ENCODE data around the gene OTOGL. TPM values are rescaled to one million over a fixed set of nuclear protein-coding genes. Genes with fewer than 3 reads are reported as not detected.
A peak's percentile ranks its signal among the peaks of the same experiment; 100 is the strongest.

The OTOGL gene
- total and polyA plus RNA-seq, 9 donors: 0.05 to 0.26 (median 0.12) TPM; not detected in 2

GRCh38 chr12:80264891-80265290 lies 165.6 kb downstream of the OTOGL start:
- DNase-seq: no peak
- intact Hi-C loops (cut with DNase I): loop anchor here in 1 of 4 donors (10.0 kb wide), 2 partner anchors 710 to 860 kb away; no protein-coding TSS in a partner anchor
- WGBS, 3 donors: 90 to 94% (median 92%) methylated on average over 5 of the region's 5 CpGs

DNA sequence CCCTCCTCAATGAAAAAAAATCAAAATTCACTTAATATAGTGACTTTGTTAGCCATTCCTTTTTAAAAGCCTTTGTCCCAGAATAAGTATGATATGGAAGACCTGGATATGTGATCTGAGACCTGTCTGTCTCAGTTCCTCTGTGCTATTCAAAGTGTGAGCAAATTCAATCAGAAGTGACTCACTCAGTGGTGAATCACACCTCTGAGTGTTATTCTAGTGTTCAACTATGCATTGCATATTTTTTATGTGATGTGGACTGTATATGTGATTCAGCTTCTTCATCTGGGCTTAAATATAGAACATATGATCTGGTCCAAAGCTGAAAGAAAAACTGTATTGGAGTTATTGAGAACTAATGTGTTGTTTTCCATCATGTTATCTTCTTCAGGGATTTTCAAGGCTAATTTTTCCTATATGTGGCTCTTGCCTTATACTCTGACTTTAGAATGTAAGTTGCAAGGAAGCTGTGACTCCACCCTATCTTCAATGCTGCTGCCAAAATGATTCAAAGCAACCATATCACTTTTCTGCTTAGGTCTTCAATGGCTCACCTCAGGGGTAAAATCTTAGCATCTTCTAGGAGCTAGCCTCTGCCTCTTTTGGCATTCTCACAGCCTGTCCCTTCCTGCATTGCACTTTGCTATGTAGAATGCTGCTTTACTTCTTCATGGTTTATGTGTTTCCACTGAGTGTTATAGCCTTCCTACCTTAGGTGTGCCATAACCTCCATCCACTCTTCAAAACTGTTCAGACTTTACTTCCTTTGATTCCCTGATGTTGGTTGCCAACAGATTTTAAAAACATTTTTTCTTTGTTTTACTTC lies 169.8 kb downstream of the OTOGL start:
- H3K4me3 ChIP-seq: no peak overlapping the region
- H3K36me3 ChIP-seq: no peaks in the 10 kb centered on the region
- H3K4me1 ChIP-seq (ENCODE audit: insufficient read depth): no peaks in the 10 kb centered on the region
- intact Hi-C loops (cut with DNase I): loop anchor here in 1 of 4 donors (10.0 kb wide), 2 partner anchors 714 to 864 kb away; no protein-coding TSS in a partner anchor
- TF ChIP-seq POLR2A (IDR thresholded peaks at IDR 0.05) (no peak), EP300 (IDR thresholded peaks at IDR 0.05) (no peak), CTCF (IDR thresholded peaks at IDR 0.05) (no peak)
- no peak for DNase-seq
- H3K9me3 ChIP-seq: no peaks in the 10 kb centered on the region
- no peak overlapping the region for H3K27ac ChIP-seq
- H3K27me3 ChIP-seq: no peaks in the 10 kb centered on the region

More at GRCh38 chr12:80264891-80265290, 165.6 kb downstream of the OTOGL start:
- no peak for TF ChIP-seq CTCF (IDR thresholded peaks at IDR 0.05)
- no peak for TF ChIP-seq POLR2A (IDR thresholded peaks at IDR 0.05)
- no peak for TF ChIP-seq EP300 (IDR thresholded peaks at IDR 0.05)
- no peak overlapping the region for H3K27ac ChIP-seq
- H3K36me3 ChIP-seq: no peaks in the 10 kb centered on the region
- no peaks in the 10 kb centered on the region for H3K4me1 ChIP-seq (ENCODE audit: insufficient read depth)
- H3K9me3 ChIP-seq: no peaks in the 10 kb centered on the region
- H3K4me3 ChIP-seq: no peak overlapping the region
- no peaks in the 10 kb centered on the region for H3K27me3 ChIP-seq

DNA sequence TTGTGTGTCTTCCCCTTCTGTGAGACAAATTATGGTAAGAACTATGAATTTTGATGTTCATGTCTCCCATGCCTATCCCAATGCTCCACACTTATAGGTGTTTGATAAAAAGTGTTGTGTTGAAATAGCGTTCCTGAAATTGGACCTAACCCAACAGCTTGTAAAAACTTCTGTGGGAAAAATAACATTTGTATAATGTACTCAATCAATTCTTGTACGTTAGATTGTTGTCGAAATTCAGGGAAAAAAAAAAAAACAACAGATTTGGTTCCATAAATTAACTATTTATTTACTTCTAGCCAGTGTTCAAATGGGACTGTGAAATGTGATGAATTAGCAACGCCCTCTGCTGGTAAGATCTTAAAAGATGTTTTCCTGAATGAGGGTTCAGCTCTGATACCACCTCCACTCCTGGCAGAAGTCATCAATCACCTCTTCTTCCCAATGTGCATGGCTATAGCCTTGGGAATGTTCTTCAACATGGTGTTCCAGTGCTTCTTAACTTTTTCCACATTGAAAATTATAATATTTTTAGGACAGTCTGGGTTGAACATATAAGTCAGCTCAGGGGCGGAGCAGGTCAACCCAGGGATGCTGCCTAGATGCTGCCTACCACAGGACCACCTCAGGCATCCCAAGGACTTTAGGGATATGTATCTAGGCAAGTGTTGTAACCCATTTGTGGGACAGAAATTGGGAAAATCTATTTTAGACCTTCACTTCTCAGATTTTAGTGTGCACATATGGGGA lies 170.6 kb downstream of the OTOGL start:
- 20 to 23% (median 21%) methylated on average over 5 of the region's 5 CpGs for WGBS, 3 donors
- Histone ChIP-seq H3K36me3 (no peaks in the 10 kb centered on the region), H3K27me3 (no peaks in the 10 kb centered on the region), H3K4me3 (no peak overlapping the region), H3K27ac (no peak overlapping the region), H3K4me1 (ENCODE audit: insufficient read depth) (no peaks in the 10 kb centered on the region), H3K9me3 (no peaks in the 10 kb centered on the region)
- intact Hi-C loops (cut with DNase I): loop anchor here in 3 of 4 donors (5.0 to 10.0 kb wide), 4 partner anchors 73 to 865 kb away; no protein-coding TSS in a partner anchor
- TF ChIP-seq EP300 (IDR thresholded peaks at IDR 0.05) (no peak), POLR2A (IDR thresholded peaks at IDR 0.05) (no peak), CTCF (IDR thresholded peaks at IDR 0.05) (peak in 2 of 3 donors; percentile 40 to 45)
- DNase-seq: no peak

GRCh38 chr12:80271780-80272179 lies 172.4 kb downstream of the OTOGL start:
- H3K27ac ChIP-seq: no peak overlapping the region
- H3K36me3 ChIP-seq: no peaks in the 10 kb centered on the region
- TF ChIP-seq CTCF (IDR thresholded peaks at IDR 0.05) (no peak), EP300 (IDR thresholded peaks at IDR 0.05) (no peak)
- DNase-seq: no peak
- H3K9me3 ChIP-seq: no peaks in the 10 kb centered on the region
- H3K4me1 ChIP-seq (ENCODE audit: insufficient read depth): no peaks in the 10 kb centered on the region
- intact Hi-C loops (cut with DNase I): loop anchor here in 2 of 4 donors (5.0 to 10.0 kb wide), 3 partner anchors 74 to 867 kb away; no protein-coding TSS in a partner anchor
- H3K4me3 ChIP-seq: no peak overlapping the region
- no peaks in the 10 kb centered on the region for H3K27me3 ChIP-seq

Data from ovary (tissue), 9 donors.